NCI-H2107 treated with DMSO at 0.1 percent for 48 hours (cell line): Measurements from ENCODE around the gene FOXJ2.
"Not testable (repeated sequence)": the region's sequence is repeated elsewhere in the genome, so short reads cannot be mapped to it uniquely, and the experiment has no call there.

Source experiments
- DNase-seq: peaks from one replicate; lab custom pipeline; 2025; ENCODE audit not compliant: unreplicated experiment; lab: John Stamatoyannopoulos, UW

FOXJ2 gene

DNA sequence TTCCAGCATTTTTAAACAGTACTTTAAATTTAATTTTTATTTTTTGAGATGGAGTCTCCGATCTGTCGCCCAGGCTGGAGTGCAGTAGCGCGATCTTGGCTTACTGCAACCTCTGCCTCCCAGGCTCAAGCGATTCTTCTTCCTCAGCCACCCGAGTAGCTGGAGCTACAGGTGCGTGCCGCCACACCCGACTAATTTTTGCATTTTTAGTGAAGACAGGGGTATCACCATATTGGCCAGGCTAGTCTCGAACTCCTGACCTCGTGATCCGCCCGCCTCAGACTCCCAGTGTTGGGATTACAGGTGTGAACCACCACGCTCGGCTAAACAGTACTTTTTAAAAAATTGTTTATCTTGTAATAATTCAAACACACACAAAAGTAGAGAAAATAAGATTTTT is 4.2 kb upstream of the FOXJ2 start:
- no peak for DNase-seq

DNA sequence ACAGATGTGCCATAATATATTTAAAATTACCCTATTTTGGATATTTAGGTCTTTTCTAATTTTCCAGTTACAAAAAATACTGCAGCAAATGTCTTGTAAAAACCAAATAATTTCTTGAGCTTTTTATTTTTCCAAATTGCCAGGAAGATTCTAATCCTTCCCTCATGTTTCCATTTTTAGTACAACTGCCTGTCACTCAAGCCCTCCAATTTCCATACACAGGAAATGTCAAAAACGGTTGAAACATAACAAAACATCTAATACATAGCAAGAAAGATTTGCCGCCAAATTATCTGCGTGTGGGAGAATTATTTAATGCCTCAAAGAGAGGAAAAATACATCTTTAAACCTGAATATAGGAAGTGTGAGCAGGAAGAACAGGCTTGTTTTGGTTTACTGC is 2.3 kb upstream of the FOXJ2 start:
- DNase-seq, result no peak

DNA sequence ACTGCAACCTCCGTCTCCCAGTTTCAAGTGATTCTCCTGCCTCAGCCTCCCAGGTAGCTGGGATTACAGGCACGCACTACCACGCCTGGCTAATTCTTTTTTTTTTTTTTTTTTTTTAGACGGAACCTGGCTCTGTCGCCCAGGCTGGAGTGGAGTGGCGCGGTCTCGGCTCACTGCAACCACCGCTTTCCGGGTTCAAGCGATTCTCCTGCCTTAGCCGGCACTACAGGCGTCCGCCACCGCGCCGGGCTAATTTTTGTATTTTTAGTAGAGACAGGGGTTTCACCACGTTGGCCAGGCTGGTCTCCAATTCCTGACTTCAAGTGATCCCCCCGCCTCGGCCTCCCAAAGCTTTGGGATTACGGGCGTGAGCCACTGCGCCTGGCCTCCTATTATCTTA is 1.5 kb upstream of the FOXJ2 start:
- not testable (repeated sequence) for DNase-seq

DNA sequence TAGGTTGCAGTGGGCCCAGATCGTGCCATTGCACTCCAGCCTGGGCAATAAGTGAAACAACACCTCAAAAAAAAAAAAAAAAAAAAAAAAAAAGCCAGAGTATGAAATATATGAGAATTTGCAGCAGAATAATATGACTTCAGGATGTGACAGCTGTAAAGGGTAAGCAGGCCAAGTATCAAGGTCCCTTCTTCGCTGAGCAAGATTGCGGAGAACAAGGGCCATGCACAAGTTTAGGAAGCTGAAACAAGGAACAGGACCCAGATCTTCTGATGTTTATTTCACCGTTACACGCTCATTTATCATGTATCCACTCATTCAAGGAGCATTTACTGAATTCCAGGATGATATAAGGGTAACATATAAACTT is 659 bp upstream of the FOXJ2 start:
- no peak for DNase-seq

DNA sequence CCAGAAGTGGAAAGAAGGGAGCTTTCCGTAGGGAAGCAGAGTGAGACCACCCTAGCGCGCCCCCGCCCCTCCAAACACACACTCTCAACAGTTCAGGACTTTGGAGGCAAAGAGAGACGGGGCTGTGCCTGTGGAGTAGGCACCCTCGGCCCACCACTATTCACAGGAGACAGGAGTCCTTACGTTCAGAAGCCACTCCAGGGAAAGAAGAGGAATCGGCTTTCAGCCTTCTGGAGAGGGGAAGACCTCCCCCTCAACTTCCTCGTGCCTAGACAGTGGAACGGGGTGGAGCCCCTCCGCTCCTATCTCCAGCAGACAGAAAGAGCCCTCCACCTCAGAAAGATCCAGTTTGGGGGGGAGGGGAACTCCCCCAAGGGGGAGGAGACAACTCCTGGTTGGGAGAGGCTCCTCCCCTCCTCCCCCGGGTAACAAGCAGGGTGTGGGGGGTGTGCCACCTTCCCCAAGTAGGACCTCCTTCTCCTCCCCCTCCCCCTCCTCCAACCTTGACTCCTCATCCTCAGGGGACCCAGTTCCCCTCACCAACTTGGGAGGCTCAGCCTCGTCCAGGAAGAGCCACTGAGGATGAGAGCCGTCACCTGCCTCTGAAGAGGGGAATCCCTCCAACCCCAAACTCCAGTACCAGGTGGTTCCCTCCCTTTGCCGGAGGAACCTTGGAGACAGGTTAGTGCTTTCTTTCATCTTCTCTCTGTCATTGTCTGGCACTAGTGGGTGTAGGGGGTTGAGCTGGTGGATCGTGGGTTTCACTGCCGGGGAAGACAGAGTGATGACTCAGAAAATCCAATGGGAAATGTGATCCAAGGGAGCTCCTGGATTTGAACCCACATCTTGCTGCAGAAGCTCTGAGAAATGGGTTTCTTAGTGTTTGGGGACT is 883 bp downstream of the FOXJ2 start:
- DNase-seq, result peak; percentile 34

DNA sequence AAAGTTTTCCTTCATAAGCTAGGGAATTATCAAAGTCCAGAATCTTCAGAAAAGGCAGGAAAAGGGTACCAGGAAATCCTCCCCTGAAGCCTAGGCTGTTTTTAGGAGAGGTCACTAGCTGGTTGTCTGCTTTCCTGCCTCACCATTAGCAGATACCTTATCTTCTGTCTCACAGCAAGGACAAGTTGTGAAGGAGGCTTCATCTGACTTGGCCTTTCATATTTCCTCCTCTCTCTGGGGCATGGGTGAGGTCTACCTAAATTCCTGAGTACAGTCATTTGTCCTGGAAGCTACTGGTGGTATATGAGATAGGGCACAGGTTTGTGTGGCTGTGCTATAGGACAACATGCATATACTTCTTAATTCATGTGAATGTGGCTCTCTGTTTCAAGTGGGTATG is 2.3 kb downstream of the FOXJ2 start:
- no peak for DNase-seq

DNA sequence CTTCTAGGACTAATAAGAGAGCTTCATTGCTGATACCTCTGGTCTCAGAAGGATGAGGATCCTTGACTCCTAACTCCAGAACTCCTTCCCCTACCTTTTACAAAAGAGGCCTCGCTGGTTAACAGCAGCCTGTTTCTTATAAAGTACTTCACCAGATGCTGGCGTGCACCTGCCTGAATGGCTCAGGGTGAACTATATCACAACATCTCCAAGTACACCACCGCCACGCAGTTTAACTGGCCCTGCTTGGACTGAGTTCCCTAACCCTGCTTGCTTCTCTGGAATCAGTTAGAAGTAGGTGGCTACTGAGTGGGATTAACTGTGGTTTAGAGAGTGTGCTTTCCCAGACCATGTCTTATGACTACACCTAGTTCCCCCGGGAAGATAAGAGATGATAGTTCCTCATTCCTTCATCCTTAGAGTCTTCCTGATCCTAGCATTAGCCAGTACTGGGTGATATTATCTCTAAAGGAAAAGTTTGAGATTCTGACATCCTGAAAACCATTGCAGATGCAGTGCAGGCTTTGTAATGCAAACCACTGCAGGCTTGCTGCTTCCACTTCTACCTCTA is 3.0 kb downstream of the FOXJ2 start:
- DNase-seq, result no peak

DNA sequence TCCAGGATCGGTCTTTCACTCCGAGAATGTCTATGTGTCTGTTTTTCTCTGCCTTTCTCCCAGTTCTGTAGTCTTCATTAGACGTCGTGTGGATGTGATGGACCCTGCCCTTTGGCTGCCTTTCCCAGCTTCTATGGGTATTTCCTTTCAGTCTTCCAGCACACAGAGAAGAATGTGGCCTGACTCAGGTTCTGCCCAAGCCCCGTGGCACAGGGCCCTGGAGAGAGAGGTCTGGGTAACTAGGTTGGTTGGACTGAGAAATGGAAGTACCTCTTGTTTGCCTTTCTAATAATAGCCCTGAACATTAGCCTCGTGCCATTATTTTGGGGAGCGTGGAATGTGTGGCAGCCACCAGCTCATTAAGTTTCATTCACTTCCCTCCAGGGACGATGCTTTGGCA is 3.8 kb downstream of the FOXJ2 start:
- no peak for DNase-seq

DNA sequence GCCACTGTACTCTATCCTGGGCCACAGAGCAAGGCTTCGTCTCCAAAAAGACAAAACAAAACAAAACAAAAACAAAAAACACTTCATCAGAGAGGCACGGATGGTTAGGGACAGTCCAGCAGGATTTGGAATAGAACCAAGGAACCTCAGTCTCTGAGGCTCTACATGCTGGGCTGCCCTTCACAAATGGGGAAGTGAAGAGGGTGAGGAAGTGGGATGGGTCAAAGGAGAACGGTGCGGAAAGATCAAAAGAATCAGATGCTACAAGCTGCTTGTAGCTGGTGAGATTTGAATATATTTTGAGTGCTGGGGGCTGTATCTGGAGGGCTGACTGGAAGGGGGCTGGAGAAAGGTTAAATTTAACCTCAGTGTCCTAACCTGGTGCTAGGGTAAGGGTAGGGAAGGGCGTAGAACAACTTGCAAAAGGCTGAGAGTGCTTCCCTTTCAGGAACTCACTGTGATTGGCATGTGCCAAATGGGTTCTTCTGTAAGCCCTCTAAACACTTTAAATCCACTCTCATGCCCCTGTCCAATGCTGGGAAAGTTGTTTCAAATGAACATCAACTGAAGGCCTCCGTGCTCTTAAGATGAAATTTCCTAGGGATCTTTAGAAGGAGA is 4.6 kb downstream of the FOXJ2 start:
- DNase-seq, result no peak

DNA sequence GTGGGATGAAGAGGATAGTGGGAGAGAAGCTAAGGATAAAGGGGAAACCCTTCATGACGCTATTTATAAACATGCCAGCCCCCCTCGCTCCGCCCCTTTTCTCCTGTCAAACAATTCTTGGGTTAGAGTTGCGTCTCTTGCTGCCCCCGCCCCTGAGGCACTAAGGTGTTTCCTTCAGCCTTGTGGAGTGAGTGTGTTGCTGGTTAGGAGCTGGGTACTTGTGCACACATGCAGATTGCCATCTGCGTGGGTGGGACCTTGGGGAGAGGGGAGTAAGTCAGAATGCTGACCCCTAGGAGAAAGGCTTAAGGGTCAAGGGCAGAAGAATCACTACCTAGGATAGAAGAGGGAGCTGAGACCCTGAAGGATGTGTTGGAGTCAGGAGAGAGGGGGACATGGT is 5.4 kb downstream of the FOXJ2 start:
- no peak for DNase-seq

DNA sequence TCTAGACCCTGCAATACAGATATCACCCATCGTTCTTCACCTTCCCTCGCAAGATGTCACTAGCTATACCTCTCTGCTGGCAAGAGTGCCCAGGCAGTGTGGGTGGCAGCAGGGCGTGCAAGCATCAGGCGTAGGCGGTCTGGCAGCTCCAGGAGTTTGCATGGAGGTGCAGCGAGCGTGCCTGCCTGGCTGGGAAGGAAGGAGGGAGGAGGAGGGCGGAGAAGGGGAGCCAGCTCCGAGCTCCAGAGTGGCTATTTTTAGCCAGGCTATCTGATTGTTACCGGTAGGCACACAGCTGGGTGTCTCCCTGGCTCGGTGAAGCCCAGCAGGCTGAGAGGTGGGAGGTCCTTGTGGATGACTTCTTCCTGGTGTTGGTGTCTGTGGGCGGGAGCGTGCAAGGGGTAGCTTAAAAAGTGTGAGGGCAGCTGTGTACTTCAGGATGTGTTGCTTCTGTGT is 6.2 kb downstream of the FOXJ2 start:
- peak; percentile 90 for DNase-seq

DNA sequence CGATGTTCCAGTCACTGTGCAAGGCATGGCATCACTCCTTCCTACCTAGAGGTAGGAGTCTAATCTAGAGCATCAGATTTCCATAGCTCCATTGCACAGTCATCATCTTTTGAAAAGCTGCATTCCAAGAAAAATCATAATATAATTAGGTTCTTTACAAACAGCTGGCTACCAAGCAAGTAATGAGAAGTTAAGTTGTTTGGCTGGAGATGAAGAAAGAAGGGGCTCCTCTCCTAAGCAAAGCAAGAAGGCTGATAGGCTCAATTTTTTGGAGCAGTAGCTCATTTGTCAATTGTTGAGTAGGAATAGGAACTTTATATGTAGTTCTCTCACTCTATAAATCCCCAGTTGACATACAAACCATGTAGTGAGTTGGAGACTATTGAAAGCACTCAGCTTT is 8.3 kb downstream of the FOXJ2 start:
- no peak for DNase-seq

DNA sequence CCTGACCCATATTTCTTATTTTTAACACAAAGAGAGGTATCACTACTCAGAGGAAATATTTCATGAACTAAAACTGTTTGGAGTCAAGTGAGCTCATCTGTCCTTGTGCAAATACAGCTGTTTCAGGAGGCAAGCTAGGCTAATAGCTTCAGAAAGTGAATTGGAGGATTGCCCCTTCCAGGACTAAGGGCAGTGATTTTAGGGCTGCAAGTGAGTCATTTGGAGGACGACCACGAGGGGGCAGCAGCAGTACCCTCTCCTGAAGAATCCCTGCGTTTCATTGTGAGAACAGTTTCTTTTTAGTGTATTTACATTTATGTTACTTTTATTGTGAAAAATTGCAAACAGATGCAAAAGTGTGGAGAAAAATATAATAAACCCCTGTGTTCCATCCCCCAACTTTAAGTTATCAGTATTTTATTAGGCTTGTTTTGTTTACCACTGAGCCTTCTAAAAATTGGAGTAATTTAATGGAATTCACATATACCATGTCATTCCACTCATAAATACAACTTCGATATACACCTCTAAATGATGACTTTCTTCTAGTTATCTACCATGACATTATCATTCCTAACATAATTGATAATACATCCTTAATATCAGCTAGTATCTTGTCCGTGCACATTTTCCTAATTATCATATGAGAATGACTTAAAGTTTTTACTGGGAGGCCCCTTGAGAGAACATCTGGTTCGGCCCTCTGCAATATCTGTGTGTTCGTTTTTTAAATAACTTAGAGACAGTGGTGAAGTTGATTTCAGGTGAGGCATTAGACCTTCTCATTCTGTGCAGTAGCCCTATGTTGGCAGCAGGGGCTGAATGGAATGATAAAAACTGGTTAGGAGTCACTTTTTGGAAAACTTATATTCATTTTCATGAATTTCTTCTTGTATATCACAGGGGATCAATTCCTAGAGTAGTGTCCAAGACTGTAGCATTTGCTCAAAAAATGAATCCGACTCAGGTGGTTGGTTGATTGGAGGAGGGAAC is 13.7 kb downstream of the FOXJ2 start:
- peak; percentile 41 for DNase-seq

DNA sequence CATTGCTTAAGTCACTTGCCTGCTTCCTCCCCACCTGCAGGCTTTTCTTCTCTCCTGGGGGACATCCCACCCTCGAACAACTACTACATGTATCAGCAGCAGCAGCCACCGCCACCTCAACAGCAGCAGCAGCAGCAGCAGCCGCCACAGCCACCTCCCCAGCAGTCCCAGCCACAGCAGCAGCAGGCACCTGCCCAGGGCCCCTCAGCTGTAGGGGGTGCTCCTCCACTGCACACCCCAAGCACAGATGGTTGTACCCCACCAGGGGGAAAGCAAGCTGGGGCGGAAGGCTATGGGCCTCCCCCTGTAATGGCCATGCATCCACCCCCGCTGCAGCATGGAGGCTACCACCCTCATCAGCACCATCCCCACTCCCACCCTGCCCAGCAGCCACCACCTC is 15.3 kb downstream of the FOXJ2 start:
- no peak for DNase-seq

DNA sequence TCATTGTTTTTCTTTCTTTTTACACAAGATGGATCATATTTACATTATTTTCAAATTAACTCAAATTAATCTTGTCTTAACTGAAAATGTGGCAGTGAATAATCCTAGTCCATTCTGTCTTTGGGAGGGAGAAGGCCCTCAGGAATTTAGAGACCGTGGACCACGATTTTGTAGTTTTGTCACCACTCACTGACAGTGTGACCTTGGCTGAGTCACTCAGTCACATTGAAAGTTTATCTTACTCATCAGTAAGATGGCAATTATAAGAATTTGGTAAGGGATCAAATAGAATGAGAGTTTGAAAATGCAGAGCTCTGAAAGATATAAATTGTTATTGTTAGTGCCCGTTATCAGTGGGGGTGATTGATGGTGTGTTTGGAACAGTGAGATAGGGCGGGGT is 16.4 kb downstream of the FOXJ2 start:
- DNase-seq, result no peak

DNA sequence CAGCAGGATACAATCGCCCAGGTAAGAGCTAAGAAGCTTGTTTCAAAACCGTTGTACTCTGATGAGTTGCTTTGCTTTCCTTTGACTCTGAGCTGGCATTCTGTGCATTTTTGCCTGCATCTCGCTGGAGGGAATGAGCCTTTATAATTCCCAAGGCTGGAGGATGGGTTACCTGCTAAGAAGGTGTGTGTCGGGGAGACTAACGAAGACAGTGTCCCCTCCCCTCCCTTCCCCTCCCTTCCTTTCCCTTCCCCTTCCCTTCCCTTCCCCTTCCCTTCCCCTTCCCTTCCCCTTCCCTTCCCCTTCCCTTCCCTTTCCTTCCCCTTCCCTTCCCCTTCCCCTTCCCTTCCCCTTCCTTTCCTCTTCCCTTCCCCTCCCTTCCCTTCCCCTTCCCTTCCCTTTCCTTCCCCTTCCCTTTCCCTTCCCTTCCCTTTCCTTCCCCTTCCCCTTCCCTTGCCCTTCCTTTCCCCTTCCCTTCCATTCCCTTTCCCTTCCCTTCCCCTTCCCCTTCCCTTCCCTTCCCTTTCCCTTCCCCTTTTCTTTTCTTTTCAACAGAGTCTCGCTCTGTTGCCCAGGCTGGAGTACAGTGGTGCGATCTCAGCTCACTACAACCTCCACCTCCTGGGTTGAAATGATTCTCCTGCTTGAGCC is 18.2 kb downstream of the FOXJ2 start:
- DNase-seq, result no peak

DNA sequence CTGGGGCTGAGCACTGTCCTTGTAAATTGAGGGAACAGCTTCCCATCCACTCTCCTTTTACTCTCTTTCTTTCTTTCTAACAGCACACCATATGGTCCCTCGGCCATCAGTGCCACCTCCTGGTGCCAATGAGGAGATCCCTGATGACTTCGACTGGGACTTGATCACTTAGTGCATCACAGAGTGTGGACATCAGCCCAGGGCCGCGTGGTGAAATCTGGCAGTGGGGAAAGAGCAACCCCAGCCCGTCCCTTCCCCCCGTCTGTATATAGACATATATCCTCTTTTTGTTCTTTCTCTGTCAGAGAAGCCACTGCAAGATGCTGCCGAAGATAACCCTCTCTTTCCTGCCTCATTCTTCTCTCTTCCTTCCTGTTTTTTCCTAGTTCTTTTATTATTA is 20.2 kb downstream of the FOXJ2 start:
- DNase-seq, result no peak

DNA sequence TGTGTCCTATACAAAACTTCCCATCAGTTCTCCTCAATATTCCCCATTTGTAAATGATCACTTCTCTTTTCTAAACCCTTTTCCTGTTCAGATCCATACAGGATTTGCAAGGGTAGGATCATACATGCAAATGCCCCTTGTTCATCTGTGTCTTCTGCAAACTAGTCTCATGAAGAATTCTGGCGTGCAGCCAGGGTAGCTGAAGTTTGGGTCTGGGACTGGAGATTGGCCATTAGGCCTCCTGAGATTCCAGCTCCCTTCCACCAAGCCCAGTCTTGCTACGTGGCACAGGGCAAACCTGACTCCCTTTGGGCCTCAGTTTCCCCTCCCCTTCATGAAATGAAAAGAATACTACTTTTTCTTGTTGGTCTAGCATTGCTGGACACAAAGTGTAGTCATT is 22.3 kb downstream of the FOXJ2 start:
- no peak for DNase-seq

DNA sequence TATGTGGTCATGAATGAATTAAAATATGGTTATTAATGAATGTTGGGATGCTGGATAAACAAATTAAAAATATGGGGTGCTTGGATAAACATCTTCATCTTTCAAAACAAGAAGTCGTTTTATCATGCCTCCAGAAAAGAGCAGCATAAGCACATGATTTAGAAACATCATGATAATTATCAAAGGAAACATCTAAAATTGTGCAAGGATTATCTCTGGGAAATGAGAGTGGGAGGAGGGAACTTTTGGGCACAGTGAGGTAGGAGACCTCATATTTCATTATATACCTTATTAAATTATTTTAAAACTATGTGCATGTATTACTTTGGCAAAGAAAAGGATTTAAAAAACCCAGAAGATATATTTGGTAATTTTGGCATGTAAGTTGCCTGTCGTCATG is 24.8 kb downstream of the FOXJ2 start:
- no peak for DNase-seq

DNA sequence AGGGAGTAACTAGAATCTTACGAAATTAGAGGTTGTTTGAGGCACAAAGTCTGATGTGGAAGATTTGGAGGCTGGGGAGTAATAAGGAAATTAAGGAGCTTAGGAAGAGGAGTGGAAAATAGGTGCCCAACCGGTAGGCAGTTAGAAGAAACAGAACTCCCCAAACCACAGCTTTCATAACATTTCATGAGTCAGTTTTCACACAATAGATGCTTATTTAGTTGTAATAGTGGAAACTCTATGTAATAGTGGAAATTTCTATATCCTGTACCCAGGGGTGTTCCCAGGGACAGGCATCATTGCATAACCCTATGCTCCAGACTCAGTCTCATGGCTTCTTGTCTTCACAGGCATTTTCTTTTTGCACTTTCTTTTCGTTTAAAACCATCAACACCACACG is 25.3 kb downstream of the FOXJ2 start:
- DNase-seq, result no peak

DNA sequence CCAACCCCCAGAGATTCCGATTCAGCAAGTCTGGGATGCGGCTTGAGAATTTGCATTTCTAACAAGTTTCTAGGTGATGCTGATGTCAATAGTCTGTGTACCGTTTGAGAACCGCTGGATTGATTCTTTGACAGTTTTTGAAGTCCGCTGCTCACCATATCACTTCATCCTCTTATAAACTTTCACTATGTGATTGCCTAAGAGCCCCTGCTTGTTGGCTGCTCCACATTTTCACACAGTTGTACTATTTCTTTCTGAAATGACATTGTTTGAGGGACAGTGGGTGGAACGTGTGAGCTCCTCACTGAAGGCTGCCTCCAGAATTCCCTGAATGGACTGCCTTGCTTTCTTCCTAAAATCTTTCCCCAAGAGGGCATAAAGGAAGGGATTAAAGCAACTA is 26.0 kb downstream of the FOXJ2 start:
- no peak for DNase-seq
